Measurements from ENCODE around the gene KREMEN2. TPM values are rescaled to one million over a fixed set of nuclear protein-coding genes. Genes with fewer than 3 reads are reported as not detected.

The KREMEN2 gene
- total and polyA plus RNA-seq, 2 of the 4 experiments (the other 2 are of a cell fraction) = 0.03 TPM; not detected in 1

DNA sequence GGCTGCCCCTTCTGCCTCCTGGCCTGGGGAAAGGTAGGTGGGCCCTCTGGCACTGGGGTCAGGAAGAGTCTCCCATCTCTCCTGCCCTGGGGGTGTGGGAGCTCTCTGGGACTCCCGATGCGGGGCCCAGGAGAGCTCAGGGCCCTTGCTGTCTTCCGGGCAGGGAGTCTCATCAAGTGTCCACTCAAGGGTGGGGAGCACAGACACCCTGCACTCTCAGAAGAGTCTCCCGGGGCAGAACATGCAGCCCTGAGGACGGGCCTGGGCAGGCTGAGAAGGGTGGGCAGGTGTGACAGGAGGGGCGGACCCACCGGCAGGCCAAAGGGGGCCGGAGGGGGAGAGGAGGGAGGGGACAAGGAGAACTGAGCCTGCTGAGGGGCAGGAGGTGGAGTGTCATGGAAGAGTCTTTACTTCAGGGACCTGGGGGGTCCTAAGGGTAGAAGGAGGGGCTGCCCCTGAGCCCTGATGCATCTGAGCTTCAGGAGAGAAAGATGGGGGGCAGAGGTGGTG, 24.6 kb downstream of the KREMEN2 start:
- POLR2A ChIA-PET (ENCODE audit: unreplicated experiment) = no interaction called here
- H2BK5ac ChIP-seq (ENCODE audit: low read depth, low read length, poor library complexity, severe bottlenecking) = no peak overlapping the region
- no peak overlapping the region for H3K9ac ChIP-seq (ENCODE audit: low read depth, low read length)
- H3K27ac ChIP-seq (ENCODE audit: insufficient read depth, low read length) = no peak overlapping the region
- no peak overlapping the region for H2AK5ac ChIP-seq (ENCODE audit: low read depth, low read length)
- H3K4me2 ChIP-seq (ENCODE audit: low read depth, low read length) = no peak overlapping the region
- H3K4me1 ChIP-seq (ENCODE audit: control insufficient read depth, insufficient read depth, low read length) = peaks cover 2% of the 10 kb centered on the region; the same call in 1 of the 2 replicates
- H4K8ac ChIP-seq (ENCODE audit: low read depth in 2 of 2, low read length in 2 of 2) = no peak overlapping the region
- DNase-seq (no peak), ATAC-seq (ENCODE audit: low read depth) (no peak)
- no peak overlapping the region for H2BK20ac ChIP-seq (ENCODE audit: low read depth, low read length)
- H3K27me3 ChIP-seq (ENCODE audit: control insufficient read depth, insufficient read depth, low read length) = peaks cover 25% of the 10 kb centered on the region
- H3K18ac ChIP-seq (ENCODE audit: low read depth, low read length) = no peak overlapping the region
- CTCF ChIA-PET = no interaction called here
- WGBS, 2 experiments (ENCODE audit: extremely low coverage in 2 of 2, insufficient read length in 1 of 2) = 28% methylated on average over 3 of the region's 8 CpGs; no CpG with 5 or more reads in 1 of the 2 experiments
- H3K9me1 ChIP-seq (ENCODE audit: insufficient read depth, low read length) = no peaks in the 10 kb centered on the region
- no peaks in the 10 kb centered on the region for H3K9me3 ChIP-seq (ENCODE audit: control insufficient read depth, insufficient read depth, low read length)
- no peak overlapping the region for H2AFZ ChIP-seq (replicated peaks; ENCODE audit: low read length, poor library complexity)
- no peak overlapping the region for H2BK120ac ChIP-seq (ENCODE audit: low read depth, low read length)
- no TSS peak for BruUV-seq (replicated peaks)
- no peak overlapping the region for H4K5ac ChIP-seq (ENCODE audit: low read depth, low read length)
- no peaks in the 10 kb centered on the region for H3K79me1 ChIP-seq (ENCODE audit: low read depth in 1 of 2, low read length in 2 of 2)
- no peak overlapping the region for H2BK15ac ChIP-seq (ENCODE audit: low read depth, low read length)
- dilution Hi-C loops (cut with HindIII; ENCODE audit: low sequenced_read_pairs, unreplicated experiment) (no loop called here), intact Hi-C loops (cut with micrococcal nuclease) (no loop called here), in situ Hi-C loops (cut with MboI; ENCODE audit: low sequenced_read_pairs) (no loop called here)
- H3K36me3 ChIP-seq (ENCODE audit: control insufficient read depth, insufficient read depth, low read length) = no peaks in the 10 kb centered on the region
- TF ChIP-seq CHD1 (IDR thresholded peaks at IDR 0.05; ENCODE audit: low read depth, low read length) = no peak
- TF ChIP-seq BHLHE40 (IDR thresholded peaks at IDR 0.05; ENCODE audit: low read depth, low read length) = no peak
- TF ChIP-seq MAZ (IDR thresholded peaks at IDR 0.05; ENCODE audit: borderline replicate concordance, low read depth, low read length) = no peak
- TF ChIP-seq FOS (IDR thresholded peaks at IDR 0.05; ENCODE audit: low read depth, low read length) = no peak
- TF ChIP-seq, protein P1, sequence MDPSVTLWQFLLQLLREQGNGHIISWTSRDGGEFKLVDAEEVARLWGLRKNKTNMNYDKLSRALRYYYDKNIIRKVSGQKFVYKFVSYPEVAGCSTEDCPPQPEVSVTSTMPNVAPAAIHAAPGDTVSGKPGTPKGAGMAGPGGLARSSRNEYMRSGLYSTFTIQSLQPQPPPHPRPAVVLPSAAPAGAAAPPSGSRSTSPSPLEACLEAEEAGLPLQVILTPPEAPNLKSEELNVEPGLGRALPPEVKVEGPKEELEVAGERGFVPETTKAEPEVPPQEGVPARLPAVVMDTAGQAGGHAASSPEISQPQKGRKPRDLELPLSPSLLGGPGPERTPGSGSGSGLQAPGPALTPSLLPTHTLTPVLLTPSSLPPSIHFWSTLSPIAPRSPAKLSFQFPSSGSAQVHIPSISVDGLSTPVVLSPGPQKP (IDR thresholded peaks at IDR 0.05; ENCODE audit: borderline replicate concordance, low read depth, low read length) = no peak
- no peak for TF ChIP-seq MXI1 (IDR thresholded peaks at IDR 0.05; ENCODE audit: borderline replicate concordance, low read depth, low read length)
- no peak for TF ChIP-seq POLR2A (IDR thresholded peaks at IDR 0.05; ENCODE audit: low read depth, low read length)
- TF ChIP-seq NFE2L2 (IDR thresholded peaks at IDR 0.05; ENCODE audit: low read depth, low read length) = no peak
- TF ChIP-seq RCOR1 (IDR thresholded peaks at IDR 0.05; ENCODE audit: insufficient replicate concordance, low read length) = no peak
- TF ChIP-seq MAFK (IDR thresholded peaks at IDR 0.05; ENCODE audit: low read depth, low read length) = no peak
- TF ChIP-seq, protein P2, sequence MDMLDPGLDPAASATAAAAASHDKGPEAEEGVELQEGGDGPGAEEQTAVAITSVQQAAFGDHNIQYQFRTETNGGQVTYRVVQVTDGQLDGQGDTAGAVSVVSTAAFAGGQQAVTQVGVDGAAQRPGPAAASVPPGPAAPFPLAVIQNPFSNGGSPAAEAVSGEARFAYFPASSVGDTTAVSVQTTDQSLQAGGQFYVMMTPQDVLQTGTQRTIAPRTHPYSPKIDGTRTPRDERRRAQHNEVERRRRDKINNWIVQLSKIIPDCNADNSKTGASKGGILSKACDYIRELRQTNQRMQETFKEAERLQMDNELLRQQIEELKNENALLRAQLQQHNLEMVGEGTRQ (IDR thresholded peaks at IDR 0.05; ENCODE audit: low read depth, low read length) = no peak
- no peak for TF ChIP-seq RFX5 (IDR thresholded peaks at IDR 0.05; ENCODE audit: low read depth, low read length)
- no peak for TF ChIP-seq CEBPB (IDR thresholded peaks at IDR 0.05; ENCODE audit: low read depth, low read length)
- no peak for TF ChIP-seq RAD21 (IDR thresholded peaks at IDR 0.05; ENCODE audit: low read length)
- no peak for TF ChIP-seq SMC3 (IDR thresholded peaks at IDR 0.05; ENCODE audit: low read depth, low read length)
- no peak overlapping the region for H3K14ac ChIP-seq (replicated peaks; ENCODE audit: low read depth, low read length)
- H3K23ac ChIP-seq (ENCODE audit: low read depth, low read length) = no peak overlapping the region
- H4K91ac ChIP-seq (ENCODE audit: insufficient read depth, low read depth, low read length) = no peak overlapping the region
- no peak overlapping the region for H2AK9ac ChIP-seq (replicated peaks; ENCODE audit: low read depth, low read length, poor library complexity)
- no peak overlapping the region for H3K4me3 ChIP-seq (ENCODE audit: insufficient read depth, low read depth, low read length)
- H3K4ac ChIP-seq (ENCODE audit: low read depth, low read length) = no peak overlapping the region
- H3K56ac ChIP-seq (ENCODE audit: extremely low read depth, insufficient read depth, low read length) = no peak overlapping the region
- H4K20me1 ChIP-seq (ENCODE audit: insufficient read depth, low read length) = no peaks in the 10 kb centered on the region
